Right cardiac atrium (tissue), 5 donors: ENCODE results near the gene ZC3HAV1. TPM values are rescaled to one million over a fixed set of nuclear protein-coding genes. Genes with fewer than 3 reads are reported as not detected.
"Not testable (repeated sequence)": the region's sequence is repeated elsewhere in the genome, so short reads cannot be mapped to it uniquely, and the experiment has no call there.

Experiments
- ATAC-seq, 2 donors: fragments of 200-7000 bp; cut with Tn5 transposase; one replicate each; pipeline versions ENCODE4 v1.8.0 to v1.9.1; 2020; ENCODE audit warnings: moderate library complexity in 2 of 2, mild to moderate bottlenecking in 1 of 2
- DNase-seq, 3 donors: peaks; one replicate each; pipeline ENCODE4 v3.0.0-alpha.2; 2020
- H3K27ac ChIP-seq: one replicate; pipeline ENCODE4 v1.5.1; 2013; ENCODE audit warnings: mild to moderate bottlenecking, low read length, control low read depth, moderate library complexity
- H3K27me3 ChIP-seq: one replicate; pipeline ENCODE4 v1.6.1; 2013; ENCODE audit not compliant: control insufficient read depth, insufficient read depth
- H3K4me1 ChIP-seq: one replicate; pipeline ENCODE4 v1.6.1; 2013; ENCODE audit warnings: low read length; ENCODE audit not compliant: control insufficient read depth, insufficient read depth
- H3K4me3 ChIP-seq: one replicate; pipeline ENCODE4 v1.5.1; 2013; ENCODE audit warnings: low read length, control low read depth
- H3K9me3 ChIP-seq: one replicate; pipeline ENCODE4 v1.6.1; 2013; ENCODE audit warnings: low read length; ENCODE audit not compliant: control insufficient read depth
- WGBS: extraction: QIAGEN DNeasy Blood & Tissue Kit; methylation state at CpG from one replicate; pipeline ENCODE4 v1.1.7; 2013; 5-methylcytosine and 5-hydroxymethylcytosine counted together
- intact Hi-C, 4 donors: fragments of 100-400 bp; cut with DNase I; formaldehyde crosslinking; loops; one replicate each; pipeline versions ENCODE4 v1.11.0 to v1.14.0; 2022 to 2023
- polyA plus RNA-seq: library from polyadenylated mRNA; stranded (reverse); fragments of 200-250 nt; gene quantifications from one replicate; pipeline ENCODE4 v1.2.3, GENCODE V29; 2013
- total RNA-seq, 4 donors: library from RNA; stranded (reverse); fragmentation: NEBNext Ultra II Directional; extraction: Animal tissue kit (Norgen Biotek cat#: 25700); gene quantifications; one replicate each; pipeline ENCODE4 v1.2.1, GENCODE V29; 2021
- donor health status: healthy with polysubstance abuse.
- donor health status: DM: no; HTN: yes; CAD: no.
- donor health status: DM: no; HTN: no; CAD: no.
- donor health status: DM: no; HTN: yes; CAD: no; lungs with severe emphysema.
- donor health status: DM: yes; HTN: yes; CAD: no.

Gene ZC3HAV1
- total and polyA plus RNA-seq, 5 donors, result 4.1 to 14.1 (median 9.1) TPM

GRCh38 chr7:139112316-139112715, 2.8 kb upstream of the ZC3HAV1 start:
- ATAC-seq (no peak), DNase-seq (no peak)
- Histone ChIP-seq H3K4me1 (no peaks in the 10 kb centered on the region), H3K27ac (no peak overlapping the region), H3K27me3 (no peaks in the 10 kb centered on the region), H3K9me3 (no peaks in the 10 kb centered on the region), H3K4me3 (no peak overlapping the region)
- intact Hi-C loops, result no loop called here
- WGBS, result 91% methylated on average over 3 of the region's 3 CpGs

GRCh38 chr7:139111811-139112301, 2.3 kb upstream of the ZC3HAV1 start:
- intact Hi-C loops, result no loop called here
- H3K4me1 ChIP-seq, result no peaks in the 10 kb centered on the region
- ATAC-seq (no peak), DNase-seq (no peak)
- H3K27me3 ChIP-seq, result no peaks in the 10 kb centered on the region
- H3K9me3 ChIP-seq, result no peaks in the 10 kb centered on the region
- WGBS, result 94% methylated on average over 4 of the region's 4 CpGs
- H3K27ac ChIP-seq, result no peak overlapping the region
- H3K4me3 ChIP-seq, result no peak overlapping the region

- intact Hi-C loops, result no loop called here
- Histone ChIP-seq H3K9me3 (no peaks in the 10 kb centered on the region), H3K27ac (no peak overlapping the region), H3K4me1 (no peaks in the 10 kb centered on the region), H3K27me3 (no peaks in the 10 kb centered on the region), H3K4me3 (no peak overlapping the region)
- ATAC-seq, result no peak
- WGBS, result 95% methylated on average over 1 of the region's 1 CpG
- no peak for DNase-seq
Observed at GRCh38 chr7:139111147-139111546, 1.6 kb upstream of the ZC3HAV1 start.

GRCh38 chr7:139109983-139110411, 477 bp upstream of the ZC3HAV1 start:
- H3K27ac ChIP-seq, result peak overlapping the region; percentile 96
- intact Hi-C loops, result no loop called here
- WGBS, result 24% methylated on average over 16 of the region's 16 CpGs

GRCh38 chr7:139108266-139109187, 993 bp downstream of the ZC3HAV1 start:
- ATAC-seq, result peak; percentile 36 to 47
- DNase-seq, result peak; percentile 34 to 76 (median 75)
- 2% methylated on average over 61 of the region's 61 CpGs for WGBS
- H3K4me1 ChIP-seq, result no peaks in the 10 kb centered on the region
- H3K27me3 ChIP-seq, result no peaks in the 10 kb centered on the region
- peak overlapping the region; percentile 76 for H3K4me3 ChIP-seq
- H3K27ac ChIP-seq, result peak overlapping the region; percentile 96
- no peaks in the 10 kb centered on the region for H3K9me3 ChIP-seq
- intact Hi-C loops, result no loop called here

More at GRCh38 chr7:139109983-139110411, 477 bp upstream of the ZC3HAV1 start:
- Histone ChIP-seq H3K4me3 (peak overlapping the region; percentile 76), H3K27me3 (no peaks in the 10 kb centered on the region), H3K9me3 (no peaks in the 10 kb centered on the region), H3K4me1 (no peaks in the 10 kb centered on the region)
- ATAC-seq, result no peak
- no peak for DNase-seq

GRCh38 chr7:139106959-139107358, 2.6 kb downstream of the ZC3HAV1 start:
- intact Hi-C loops, result no loop called here
- WGBS, result 47% methylated on average over 2 of the region's 2 CpGs
- ATAC-seq (no peak), DNase-seq (no peak)
- Histone ChIP-seq H3K27ac (no peak overlapping the region), H3K4me3 (peak overlapping the region; percentile 50), H3K27me3 (no peaks in the 10 kb centered on the region), H3K4me1 (no peaks in the 10 kb centered on the region), H3K9me3 (no peaks in the 10 kb centered on the region)

GRCh38 chr7:139106227-139106626, 3.3 kb downstream of the ZC3HAV1 start:
- ATAC-seq, result not testable (repeated sequence)

GRCh38 chr7:139105484-139105883, 4.0 kb downstream of the ZC3HAV1 start:
- ATAC-seq (no peak), DNase-seq (no peak)
- intact Hi-C loops, result no loop called here
- Histone ChIP-seq H3K4me3 (peak overlapping the region; percentile 26), H3K4me1 (no peaks in the 10 kb centered on the region), H3K9me3 (no peaks in the 10 kb centered on the region), H3K27me3 (no peaks in the 10 kb centered on the region), H3K27ac (no peak overlapping the region)
- 53% methylated on average over 3 of the region's 3 CpGs for WGBS

More at GRCh38 chr7:139106227-139106626, 3.3 kb downstream of the ZC3HAV1 start:
- H3K27ac ChIP-seq, H3K4me3 ChIP-seq, H3K9me3 ChIP-seq, H3K4me1 ChIP-seq, H3K27me3 ChIP-seq, intact Hi-C loops, DNase-seq: not testable (repeated sequence)
- 78% methylated on average over 7 of the region's 7 CpGs for WGBS

- no peaks in the 10 kb centered on the region for H3K9me3 ChIP-seq
- intact Hi-C loops, result no loop called here
- no peak overlapping the region for H3K27ac ChIP-seq
- ATAC-seq, result no peak
- H3K27me3 ChIP-seq, result no peaks in the 10 kb centered on the region
- WGBS, result 63% methylated on average over 8 of the region's 8 CpGs
- H3K4me1 ChIP-seq, result no peaks in the 10 kb centered on the region
- DNase-seq, result no peak
- H3K4me3 ChIP-seq, result peak overlapping the region; percentile 31
Observed at GRCh38 chr7:139104091-139104450, 5.4 kb downstream of the ZC3HAV1 start.

GRCh38 chr7:139103057-139103815, 6.3 kb downstream of the ZC3HAV1 start:
- Histone ChIP-seq H3K27ac (no peak overlapping the region), H3K4me3 (no peak overlapping the region), H3K27me3 (no peaks in the 10 kb centered on the region), H3K4me1 (no peaks in the 10 kb centered on the region), H3K9me3 (no peaks in the 10 kb centered on the region)
- DNase-seq (no peak), ATAC-seq (peak in 1 of 2 donors; percentile 33)
- WGBS, result 56% methylated on average over 5 of the region's 5 CpGs
- intact Hi-C loops, result no loop called here

- H3K27me3 ChIP-seq, ATAC-seq, DNase-seq, H3K4me1 ChIP-seq, H3K27ac ChIP-seq, H3K9me3 ChIP-seq, intact Hi-C loops, H3K4me3 ChIP-seq: not testable (repeated sequence)
- 68% methylated on average over 2 of the region's 4 CpGs for WGBS
Observed at GRCh38 chr7:139101637-139102158, 7.8 kb downstream of the ZC3HAV1 start.
